Measurements from ENCODE around the gene TMUB2.

TMUB2 gene

DNA sequence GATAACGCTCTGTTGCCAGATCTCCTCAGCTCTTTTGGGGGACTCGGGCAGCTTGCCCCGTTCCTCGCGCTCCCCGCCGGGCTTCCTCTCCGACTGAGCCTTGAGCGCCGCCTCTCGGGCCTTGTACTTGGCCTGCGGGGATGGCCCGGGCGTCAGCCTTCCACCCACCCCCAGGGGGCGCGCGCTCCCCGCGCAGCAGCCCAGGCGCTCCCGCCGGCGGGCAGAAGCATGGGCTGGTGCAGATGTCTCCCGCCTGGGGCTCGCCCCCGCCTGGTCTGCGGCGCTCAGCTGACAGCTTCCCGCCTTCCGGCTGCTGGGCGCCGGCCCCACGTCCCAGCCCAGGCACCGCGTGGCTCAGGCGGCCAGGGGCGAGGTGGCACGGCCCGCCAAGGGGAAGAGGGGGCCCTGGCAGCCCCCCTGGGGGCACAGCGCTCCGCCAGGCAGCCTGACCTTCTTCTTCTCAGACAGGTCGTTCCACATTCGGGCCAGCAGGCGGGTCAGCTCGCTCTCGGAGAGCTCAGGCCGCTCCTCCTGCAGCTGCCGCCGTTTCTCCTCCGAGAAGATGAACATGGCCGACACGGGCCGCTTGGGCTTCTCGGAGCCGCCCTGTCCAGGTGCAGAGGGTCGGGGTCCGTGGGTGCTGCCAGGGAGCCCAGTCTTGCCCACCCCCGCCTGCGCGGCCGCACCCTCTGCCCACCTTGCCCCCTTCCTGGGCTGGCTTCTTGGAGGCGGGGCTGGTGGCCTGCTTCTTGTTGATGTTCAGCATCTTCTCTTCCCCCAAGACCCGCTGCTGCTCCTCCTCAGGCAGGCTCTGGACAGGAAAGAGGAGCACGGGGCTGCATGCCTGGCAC, 23.8 kb downstream of the TMUB2 start:
- peak overlapping the region; percentile 55 to 93 (median 80) for H3K4me2 ChIP-seq
- peaks cover 42 to 92% (median 54%) of the 10 kb centered on the region in 10 experiments for H3K4me1 ChIP-seq

DNA sequence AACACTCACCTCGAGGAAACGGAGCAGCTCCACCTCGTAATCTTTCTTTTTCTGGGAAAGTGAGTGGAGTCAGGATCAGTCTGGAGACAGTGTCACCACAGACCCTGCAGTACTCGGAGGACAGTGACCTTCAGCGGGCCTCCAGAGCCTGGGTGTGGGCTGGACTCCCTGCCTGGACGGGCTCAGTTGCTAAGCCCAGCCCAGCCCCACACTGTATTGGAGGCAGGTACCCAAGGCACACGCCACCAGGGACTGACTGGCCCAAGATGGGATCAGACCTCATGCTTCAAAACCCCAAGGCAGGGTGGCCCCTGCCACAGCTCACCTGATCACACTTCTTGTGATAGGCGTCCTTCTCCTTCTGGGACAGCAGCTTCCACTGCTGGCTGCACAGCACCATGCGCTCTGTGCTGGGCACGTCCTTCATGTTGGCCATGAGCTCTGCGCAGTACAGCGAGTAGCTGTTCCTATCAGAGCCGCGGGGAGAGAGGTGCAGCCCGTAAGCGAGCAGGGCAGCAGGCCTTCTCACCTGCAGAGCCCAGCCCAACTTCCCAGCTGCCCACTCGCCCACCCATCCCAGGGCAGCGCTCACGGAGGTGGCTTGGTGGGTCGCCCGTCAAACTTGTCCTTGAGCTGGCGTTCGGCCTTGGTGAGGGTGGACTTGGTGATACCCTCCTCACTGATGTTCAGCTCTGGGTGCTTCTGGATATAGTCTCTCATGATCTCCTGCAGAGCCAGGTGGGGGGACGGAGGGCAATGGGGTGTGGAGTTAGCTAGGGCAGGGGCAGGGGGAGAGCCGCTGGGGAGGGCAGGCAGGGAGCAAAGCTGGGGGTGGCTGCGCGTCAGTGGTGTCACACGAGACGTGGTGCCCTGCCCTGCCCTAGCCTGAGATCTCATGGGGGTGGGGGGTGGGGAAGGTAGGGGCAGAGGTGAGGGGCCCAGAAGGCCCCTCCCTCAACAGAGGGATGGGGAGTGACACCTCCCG, 24.8 kb downstream of the TMUB2 start:
- peaks cover 52 to 95% (median 64%) of the 10 kb centered on the region in 10 experiments for H3K4me1 ChIP-seq
- H3K27ac ChIP-seq = peak overlapping the region in 9 of 11 experiments; percentile 42 to 87 (median 79); a peak in 16 of 22 replicates
- peak overlapping the region in 1 of 10 experiments; percentile 39; a peak in 1 of 20 replicates for H3K4me3 ChIP-seq
- peaks cover 0 to 10% (median 0%) of the 10 kb centered on the region in 11 experiments; a peak in 4 of 22 replicates for H3K9me3 ChIP-seq (replicated peaks in 1 of 11)
- TF ChIP-seq Cebpa-rat (IDR thresholded peaks at IDR 0.05) = no peak
- H3K9ac ChIP-seq = peak overlapping the region in 10 of 11 experiments; percentile 42 to 83 (median 72); a peak in 17 of 22 replicates
- no peaks in the 10 kb centered on the region for H3K27me3 ChIP-seq
- peaks cover 10 to 78% (median 60%) of the 10 kb centered on the region in 11 experiments; a peak in 18 of 22 replicates for H4K20me1 ChIP-seq
- peaks cover 72 to 96% (median 89%) of the 10 kb centered on the region in 11 experiments for H3K36me3 ChIP-seq
- peak overlapping the region; percentile 42 to 93 (median 80) for H3K4me2 ChIP-seq

More for the DNA sequence above, 23.8 kb downstream of the TMUB2 start:
- TF ChIP-seq Cebpa-rat (IDR thresholded peaks at IDR 0.05) = no peak
- peak overlapping the region; percentile 38 to 83 (median 71); a peak in 21 of 22 replicates for H3K9ac ChIP-seq
- H3K36me3 ChIP-seq = peaks cover 62 to 96% (median 83%) of the 10 kb centered on the region in 11 experiments
- H3K4me3 ChIP-seq = peak overlapping the region in 8 of 10 experiments; percentile 2 to 40 (median 20); a peak in 9 of 20 replicates
- H3K27ac ChIP-seq = peak overlapping the region in 9 of 11 experiments; percentile 42 to 87 (median 79); a peak in 19 of 22 replicates
- peaks cover under 1 to 70% (median 50%) of the 10 kb centered on the region in 11 experiments; a peak in 17 of 22 replicates for H4K20me1 ChIP-seq
- H3K27me3 ChIP-seq = no peaks in the 10 kb centered on the region
- peaks cover 0 to 10% (median 0%) of the 10 kb centered on the region in 11 experiments; a peak in 4 of 22 replicates for H3K9me3 ChIP-seq (replicated peaks in 1 of 11)

DNA sequence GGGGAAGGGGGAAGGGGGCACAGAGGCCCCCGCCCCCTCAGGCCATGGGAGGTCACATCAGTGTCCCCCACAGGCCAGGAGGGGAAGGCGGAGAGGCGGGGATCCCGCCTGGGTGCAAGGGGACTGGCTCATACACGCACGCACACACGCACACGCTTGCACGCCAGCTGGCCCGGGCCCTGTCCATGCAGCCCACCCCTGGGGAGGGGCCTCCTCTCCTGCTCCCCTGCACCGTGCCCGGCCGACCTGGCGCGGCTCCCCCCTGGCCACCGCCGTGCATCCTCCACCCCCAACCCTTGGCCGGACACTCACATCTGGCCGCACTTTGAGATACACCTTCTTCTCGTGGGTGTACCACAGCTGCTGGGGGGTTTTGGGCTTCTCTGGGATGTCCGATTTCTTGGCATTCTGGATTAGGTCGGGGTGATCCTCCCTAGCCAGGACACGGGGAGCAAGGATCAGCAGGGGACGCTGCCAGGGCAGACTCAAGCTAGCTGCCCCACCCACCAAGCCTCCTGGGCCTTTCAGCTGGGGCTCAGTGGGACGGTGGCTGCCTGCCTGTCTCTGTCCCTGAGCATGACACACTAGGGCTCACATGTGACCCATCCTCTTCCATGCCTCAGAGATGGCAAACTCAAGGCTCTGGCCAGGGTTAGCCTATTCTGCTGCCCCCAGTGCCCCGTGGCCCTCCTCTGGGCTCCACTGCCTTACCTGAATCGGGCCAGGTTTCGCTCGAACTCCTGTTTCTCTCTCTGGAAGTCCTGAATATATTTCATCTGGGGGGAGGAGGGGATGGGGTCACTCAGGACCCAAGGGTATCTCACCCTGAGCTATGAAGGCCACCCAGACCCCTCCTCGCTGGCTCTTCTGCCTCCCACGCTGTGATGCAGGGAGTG, 26.0 kb downstream of the TMUB2 start:
- H3K4me2 ChIP-seq = peak overlapping the region in 8 of 11 experiments; percentile 18 to 95 (median 34); a peak in 12 of 22 replicates
- peak overlapping the region in 5 of 11 experiments; percentile 7 to 28 (median 20); a peak in 4 of 22 replicates for H3K27ac ChIP-seq
- peaks cover 0 to 10% (median 0%) of the 10 kb centered on the region in 11 experiments; a peak in 4 of 22 replicates for H3K9me3 ChIP-seq (replicated peaks in 1 of 11)
- H3K4me1 ChIP-seq = peaks cover 64 to 96% (median 75%) of the 10 kb centered on the region in 10 experiments
- no peak for TF ChIP-seq Cebpa-rat (IDR thresholded peaks at IDR 0.05)
- no peak overlapping the region for H3K4me3 ChIP-seq
- H3K36me3 ChIP-seq = peaks cover 62 to 96% (median 87%) of the 10 kb centered on the region in 11 experiments
- H4K20me1 ChIP-seq = peaks cover 22 to 85% (median 70%) of the 10 kb centered on the region in 11 experiments; a peak in 18 of 22 replicates
- no peaks in the 10 kb centered on the region for H3K27me3 ChIP-seq
- peak overlapping the region in 9 of 11 experiments; percentile 14 to 61 (median 48); a peak in 17 of 22 replicates for H3K9ac ChIP-seq

DNA sequence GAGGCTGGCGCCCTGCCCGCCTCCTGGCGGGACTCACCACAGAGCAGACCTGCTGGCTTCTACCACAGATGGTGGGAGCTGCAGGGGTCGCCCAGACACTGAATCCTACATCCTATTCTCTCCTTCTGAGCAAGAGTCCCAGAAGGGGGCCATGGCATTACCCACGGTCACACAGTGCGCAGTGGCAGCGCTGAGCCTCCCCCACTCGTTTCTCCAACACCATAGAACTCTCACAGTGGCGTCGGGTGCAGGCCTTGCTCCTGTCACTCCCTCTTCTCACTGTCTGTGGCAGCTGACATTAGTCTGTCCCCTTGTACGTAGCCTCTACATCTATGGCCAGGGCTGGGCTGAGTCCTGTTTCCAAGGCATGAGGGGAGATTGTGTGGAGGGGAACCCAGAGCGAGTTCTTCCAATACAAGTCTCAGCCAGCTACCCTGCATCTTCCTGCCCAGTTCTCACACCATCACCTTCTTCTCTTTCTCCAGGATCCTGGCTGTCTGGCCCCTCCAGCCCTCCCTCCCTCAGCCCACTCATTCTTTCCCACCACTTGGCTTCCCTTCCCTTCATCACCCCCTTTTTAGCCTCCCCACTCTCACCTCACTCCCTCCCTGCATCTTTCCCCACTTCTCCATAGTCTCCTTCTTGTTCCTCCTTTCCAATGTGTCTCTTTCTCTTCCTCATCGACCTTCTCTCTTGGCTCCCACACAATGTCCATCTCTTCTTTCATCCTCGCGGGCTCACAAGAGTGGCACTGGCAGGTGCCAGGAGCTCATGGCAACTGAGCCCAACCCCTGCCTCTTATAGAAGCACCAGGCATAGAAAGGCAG, 26.8 kb downstream of the TMUB2 start:
- H4K20me1 ChIP-seq = peaks cover 25 to 86% (median 75%) of the 10 kb centered on the region in 11 experiments; a peak in 18 of 22 replicates
- peak overlapping the region in 8 of 11 experiments; percentile 18 to 95 (median 34); a peak in 12 of 22 replicates for H3K4me2 ChIP-seq
- H3K27me3 ChIP-seq = no peaks in the 10 kb centered on the region
- peaks cover 0 to 10% (median 0%) of the 10 kb centered on the region in 11 experiments; a peak in 4 of 22 replicates for H3K9me3 ChIP-seq (replicated peaks in 1 of 11)
- H3K36me3 ChIP-seq = peaks cover 54 to 89% (median 78%) of the 10 kb centered on the region in 11 experiments
- peak overlapping the region in 9 of 11 experiments; percentile 14 to 61 (median 48); a peak in 15 of 22 replicates for H3K9ac ChIP-seq
- TF ChIP-seq Cebpa-rat (IDR thresholded peaks at IDR 0.05) = no peak
- peak overlapping the region in 4 of 11 experiments; percentile 7 to 32 (median 18); a peak in 2 of 22 replicates for H3K27ac ChIP-seq
- no peak overlapping the region for H3K4me3 ChIP-seq
- peaks cover 61 to 92% (median 79%) of the 10 kb centered on the region in 10 experiments for H3K4me1 ChIP-seq

DNA sequence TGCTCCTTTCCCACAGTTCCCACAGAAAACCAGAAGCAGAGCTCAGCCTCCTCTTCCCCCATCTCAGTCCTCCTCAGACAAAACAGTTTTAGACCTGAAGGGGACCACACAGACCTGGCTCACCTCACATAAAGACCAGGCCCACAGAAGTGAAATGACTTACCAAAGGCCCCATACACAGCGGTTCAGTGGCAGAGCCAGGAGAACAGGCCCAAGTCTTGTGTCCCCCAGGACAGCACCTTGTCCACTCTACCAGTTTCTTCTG, 27.4 kb downstream of the TMUB2 start:
- Histone ChIP-seq H3K4me1 (peaks cover 55 to 87% (median 79%) of the 10 kb centered on the region in 10 experiments), H3K4me3 (no peak overlapping the region), H3K27ac (0 out of 22 replicates have a peak overlapping the region, but pooled peaks of 1 of the 11 experiments have one; percentile 32), H4K20me1 (peaks cover 25 to 81% (median 75%) of the 10 kb centered on the region in 11 experiments; a peak in 18 of 22 replicates), H3K36me3 (peaks cover 48 to 84% (median 73%) of the 10 kb centered on the region in 11 experiments), H3K4me2 (peak overlapping the region in 4 of 11 experiments; percentile 31 to 95 (median 42); a peak in 7 of 22 replicates), H3K9me3 (replicated peaks in 1 of 11) (peaks cover 0 to 10% (median 0%) of the 10 kb centered on the region in 11 experiments; a peak in 4 of 22 replicates), H3K9ac (peak overlapping the region in 5 of 11 experiments; percentile 4 to 61 (median 54); a peak in 5 of 22 replicates), H3K27me3 (no peaks in the 10 kb centered on the region)
- TF ChIP-seq Cebpa-rat (IDR thresholded peaks at IDR 0.05) = no peak

DNA sequence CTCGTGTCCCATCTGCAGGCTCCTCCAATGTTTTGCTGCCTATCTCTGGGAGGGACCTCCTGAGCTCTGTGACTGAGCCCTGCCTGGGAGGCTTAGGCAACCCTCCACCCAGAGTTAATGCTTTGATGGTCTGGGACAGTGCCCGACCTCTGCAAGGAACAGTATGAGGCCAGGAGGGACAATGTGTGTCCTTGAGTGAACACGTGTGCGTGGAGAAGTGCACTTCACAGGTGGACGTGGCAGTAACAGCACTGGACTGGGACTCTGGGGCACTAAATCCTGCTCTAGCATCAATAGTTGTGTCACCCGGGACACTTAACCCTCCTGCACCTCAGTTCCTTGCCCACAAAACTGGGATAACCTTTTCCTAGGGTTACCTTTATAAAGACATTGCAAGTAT, 28.1 kb downstream of the TMUB2 start:
- TF ChIP-seq Cebpa-rat (IDR thresholded peaks at IDR 0.05) = no peak
- Histone ChIP-seq H3K4me2 (peak overlapping the region in 4 of 11 experiments; percentile 31 to 98 (median 66); a peak in 4 of 22 replicates), H3K27ac (no peak overlapping the region), H3K4me1 (peaks cover 48 to 79% (median 75%) of the 10 kb centered on the region in 10 experiments), H3K9ac (peak overlapping the region in 5 of 11 experiments; percentile 2 to 61 (median 36); a peak in 5 of 22 replicates), H3K4me3 (no peak overlapping the region), H3K9me3 (replicated peaks in 1 of 11) (peaks cover 0 to 10% (median 0%) of the 10 kb centered on the region in 11 experiments; a peak in 4 of 22 replicates), H3K27me3 (no peaks in the 10 kb centered on the region), H4K20me1 (peaks cover 25 to 74% (median 69%) of the 10 kb centered on the region in 11 experiments; a peak in 17 of 22 replicates), H3K36me3 (peaks cover 41 to 76% (median 65%) of the 10 kb centered on the region in 11 experiments)
